HG02970 (cell line): ENCODE measurements around the gene RPP25L.

Source experiments
- ATAC-seq: cut with Tn5 transposase; IDR thresholded peaks from one replicate; pipeline ENCODE4 v1.9.1; 2021; ENCODE audit warnings: mild to moderate bottlenecking, moderate library complexity, moderate number of reproducible peaks; ENCODE audit not compliant: unreplicated experiment, low FRiP score

RPP25L gene

GRCh38 chr9:34612788-34613390, 992 bp upstream of the RPP25L start:
- no peak for ATAC-seq

- no peak for ATAC-seq
Observed at GRCh38 chr9:34611251-34611810, 566 bp downstream of the RPP25L start.

- ATAC-seq = no peak
Observed at GRCh38 chr9:34610434-34611206, 1.3 kb downstream of the RPP25L start.

- ATAC-seq = no peak
Observed at GRCh38 chr9:34607331-34607730, 4.6 kb downstream of the RPP25L start.

GRCh38 chr9:34606905-34607304, 5.0 kb downstream of the RPP25L start:
- ATAC-seq = no peak

- no peak for ATAC-seq
Observed at GRCh38 chr9:34606190-34606589, 5.7 kb downstream of the RPP25L start.

GRCh38 chr9:34603610-34604231, 8.2 kb downstream of the RPP25L start:
- ATAC-seq = peak; percentile 73

GRCh38 chr9:34601937-34602573, 9.8 kb downstream of the RPP25L start:
- no peak for ATAC-seq

GRCh38 chr9:34600908-34601307, 11.0 kb downstream of the RPP25L start:
- no peak for ATAC-seq

GRCh38 chr9:34599546-34599945, 12.4 kb downstream of the RPP25L start:
- no peak for ATAC-seq

- ATAC-seq = no peak
Observed at GRCh38 chr9:34594177-34594576, 17.7 kb downstream of the RPP25L start.

GRCh38 chr9:34592895-34593601, 18.8 kb downstream of the RPP25L start:
- ATAC-seq = no peak

- ATAC-seq = no peak
Observed at GRCh38 chr9:34591917-34592866, 19.7 kb downstream of the RPP25L start.

- ATAC-seq = no peak
Observed at GRCh38 chr9:34591248-34591916, 20.5 kb downstream of the RPP25L start.

GRCh38 chr9:34590381-34591247, 21.3 kb downstream of the RPP25L start:
- ATAC-seq = no peak

- no peak for ATAC-seq
Observed at GRCh38 chr9:34589636-34590380, 22.1 kb downstream of the RPP25L start, which contains the start of gene CNTFR. CNTFR (minus strand) TSS chr9:34589724; CDS start chr9:34568981, 20,743 bp downstream.
